Stomach (tissue), 9 donors: ENCODE measurements around the gene MCC. TPM values are rescaled to one million over a fixed set of nuclear protein-coding genes. Genes with fewer than 3 reads are reported as not detected.
A peak's percentile ranks its signal among the peaks of the same experiment; 100 is the strongest.

Experiments used
- DNase-seq, 2 donors: peaks; one replicate each; pipeline versions ENCODE4 v3.0.0 to v3.0.0-alpha.2; 2013 to 2019
- H3K27ac ChIP-seq, 5 donors: fragments of 200-600 bp in 4 of 5; sonication (generic) in 4 of 5; one replicate each; pipeline ENCODE4 v1.5.1; 2013 to 2019; ENCODE audit warnings: mild to moderate bottlenecking in 1 of 5, moderate library complexity in 1 of 5
- H3K27me3 ChIP-seq, 3 donors: fragments of 200-600 bp; sonication (generic); one replicate each; pipeline ENCODE4 v1.5.1; 2017 to 2019; ENCODE audit warnings: mixed run types in 1 of 3
- H3K36me3 ChIP-seq, 4 donors: fragments of 200-600 bp; sonication (generic); 1 replicate in 3 of 4; 2 replicates in 1 of 4; pipeline ENCODE4 v1.5.1; 2016 to 2019
- H3K4me1 ChIP-seq, 4 donors: fragments of 200-600 bp; sonication (generic); one replicate each; pipeline ENCODE4 v1.5.1; 2016 to 2019
- H3K4me3 ChIP-seq, 4 donors: fragments of 200-600 bp; sonication (generic) in 3 of 4; one replicate each; pipeline ENCODE4 v1.5.1; 2016 to 2019; ENCODE audit warnings: mild to moderate bottlenecking in 1 of 4
- H3K9me3 ChIP-seq, 4 donors: fragments of 200-600 bp; sonication (generic); one replicate each; pipeline ENCODE4 v1.5.1; 2016 to 2019
- EP300 ChIP-seq: sonication (generic); formaldehyde crosslinking; IDR thresholded peaks from one replicate; pipeline ENCODE4 v1.6.1; 2017; ENCODE audit warnings: antibody characterized with exemption
- POLR2A ChIP-seq, 4 donors: fragments of 450-650 bp; IDR thresholded peaks; one replicate each; pipeline ENCODE4 v1.6.1; 2016; ENCODE audit warnings: antibody characterized with exemption in 4 of 4, control low read depth in 2 of 4, mild to moderate bottlenecking in 1 of 4, moderate library complexity in 1 of 4
- POLR2AphosphoS5 ChIP-seq, 3 donors: sonication (generic); formaldehyde crosslinking; IDR thresholded peaks; one replicate each; pipeline ENCODE4 v1.6.1; 2016; ENCODE audit warnings: antibody characterized with exemption in 3 of 3
- WGBS, 5 donors: extraction: QIAGEN DNeasy Blood & Tissue Kit in 3 of 5; methylation state at CpG; one replicate each; pipeline versions ENCODE4 v1.1.5 to v1.1.7; 2013 to 2018; 5-methylcytosine and 5-hydroxymethylcytosine counted together
- intact Hi-C: fragments of 100-400 bp; cut with DNase I; formaldehyde crosslinking; loops from one replicate; pipeline ENCODE4 v1.15.1; 2023; ENCODE audit warnings: low total_unique reads
- polyA plus RNA-seq, 3 donors: library from polyadenylated mRNA; stranded (reverse); fragments of 200-250 nt; gene quantifications; one replicate each; pipeline ENCODE4 v1.2.3, GENCODE V29; 2013
- total RNA-seq, 5 donors: library from RNA; depleted of rRNA; stranded (reverse); fragments of >200 nt; gene quantifications; one replicate each; pipeline versions ENCODE4 v1.1.0 to v1.2.3, GENCODE V29; 2014 to 2016
- TF ChIP-seq, protein P1 (sequence below), 7 experiments: fragments of 450-650 bp in 4 of 7; fragments of 200-600 bp in 3 of 7; sonication (generic) in 3 of 7; IDR thresholded peaks; one replicate each; pipeline ENCODE4 v1.5.1; 2016 to 2019; ENCODE audit warnings: antibody characterized with exemption in 7 of 7, control low read depth in 2 of 7, mild to moderate bottlenecking in 1 of 7
- donor health status: healthy with polysubstance abuse.
- donor health status: Bipolar disorder and iron deficiency.
- donor health status: healthy.

MCC gene
- total and polyA plus RNA-seq, 8 donors: 3.8 to 35.1 (median 8.9) TPM

DNA sequence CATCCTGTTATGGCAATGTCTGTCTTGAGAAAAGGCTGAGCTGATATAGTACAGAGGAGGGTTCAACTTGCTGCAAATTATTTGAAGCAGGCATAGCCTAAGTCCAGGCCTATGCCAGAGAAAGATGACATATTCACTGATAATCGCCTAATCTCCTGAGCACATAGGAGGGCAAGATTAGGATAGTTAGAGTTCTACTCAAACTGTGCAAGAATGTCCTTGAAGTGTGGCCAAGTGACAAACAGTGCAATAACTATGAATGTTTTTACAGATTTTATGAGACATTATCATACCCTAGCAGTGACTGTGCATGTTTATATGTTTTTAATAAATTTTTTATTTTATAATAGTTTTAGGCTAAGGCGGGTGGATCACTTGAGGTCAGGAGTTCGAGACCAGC is 149.6 kb downstream of the MCC start:
- H3K27me3 ChIP-seq: peaks cover 0 to 4% (median 0%) of the 10 kb centered on the region in 3 donors
- DNase-seq: no peak
- WGBS, 5 donors: 79 to 85% (median 80%) methylated on average over 3 of the region's 3 CpGs
- no peaks in the 10 kb centered on the region for H3K36me3 ChIP-seq
- H3K9me3 ChIP-seq: no peaks in the 10 kb centered on the region
- H3K4me3 ChIP-seq: no peak overlapping the region
- no peaks in the 10 kb centered on the region for H3K4me1 ChIP-seq
- no peak for TF ChIP-seq EP300
- no peak for TF ChIP-seq POLR2A (IDR thresholded peaks at IDR 0.05)
- TF ChIP-seq POLR2AphosphoS5 (IDR thresholded peaks at IDR 0.05): no peak
- TF ChIP-seq, protein P1, sequence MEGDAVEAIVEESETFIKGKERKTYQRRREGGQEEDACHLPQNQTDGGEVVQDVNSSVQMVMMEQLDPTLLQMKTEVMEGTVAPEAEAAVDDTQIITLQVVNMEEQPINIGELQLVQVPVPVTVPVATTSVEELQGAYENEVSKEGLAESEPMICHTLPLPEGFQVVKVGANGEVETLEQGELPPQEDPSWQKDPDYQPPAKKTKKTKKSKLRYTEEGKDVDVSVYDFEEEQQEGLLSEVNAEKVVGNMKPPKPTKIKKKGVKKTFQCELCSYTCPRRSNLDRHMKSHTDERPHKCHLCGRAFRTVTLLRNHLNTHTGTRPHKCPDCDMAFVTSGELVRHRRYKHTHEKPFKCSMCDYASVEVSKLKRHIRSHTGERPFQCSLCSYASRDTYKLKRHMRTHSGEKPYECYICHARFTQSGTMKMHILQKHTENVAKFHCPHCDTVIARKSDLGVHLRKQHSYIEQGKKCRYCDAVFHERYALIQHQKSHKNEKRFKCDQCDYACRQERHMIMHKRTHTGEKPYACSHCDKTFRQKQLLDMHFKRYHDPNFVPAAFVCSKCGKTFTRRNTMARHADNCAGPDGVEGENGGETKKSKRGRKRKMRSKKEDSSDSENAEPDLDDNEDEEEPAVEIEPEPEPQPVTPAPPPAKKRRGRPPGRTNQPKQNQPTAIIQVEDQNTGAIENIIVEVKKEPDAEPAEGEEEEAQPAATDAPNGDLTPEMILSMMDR (IDR thresholded peaks at IDR 0.05): no peak
- intact Hi-C loops: no loop called here
- H3K27ac ChIP-seq: no peak overlapping the region

DNA sequence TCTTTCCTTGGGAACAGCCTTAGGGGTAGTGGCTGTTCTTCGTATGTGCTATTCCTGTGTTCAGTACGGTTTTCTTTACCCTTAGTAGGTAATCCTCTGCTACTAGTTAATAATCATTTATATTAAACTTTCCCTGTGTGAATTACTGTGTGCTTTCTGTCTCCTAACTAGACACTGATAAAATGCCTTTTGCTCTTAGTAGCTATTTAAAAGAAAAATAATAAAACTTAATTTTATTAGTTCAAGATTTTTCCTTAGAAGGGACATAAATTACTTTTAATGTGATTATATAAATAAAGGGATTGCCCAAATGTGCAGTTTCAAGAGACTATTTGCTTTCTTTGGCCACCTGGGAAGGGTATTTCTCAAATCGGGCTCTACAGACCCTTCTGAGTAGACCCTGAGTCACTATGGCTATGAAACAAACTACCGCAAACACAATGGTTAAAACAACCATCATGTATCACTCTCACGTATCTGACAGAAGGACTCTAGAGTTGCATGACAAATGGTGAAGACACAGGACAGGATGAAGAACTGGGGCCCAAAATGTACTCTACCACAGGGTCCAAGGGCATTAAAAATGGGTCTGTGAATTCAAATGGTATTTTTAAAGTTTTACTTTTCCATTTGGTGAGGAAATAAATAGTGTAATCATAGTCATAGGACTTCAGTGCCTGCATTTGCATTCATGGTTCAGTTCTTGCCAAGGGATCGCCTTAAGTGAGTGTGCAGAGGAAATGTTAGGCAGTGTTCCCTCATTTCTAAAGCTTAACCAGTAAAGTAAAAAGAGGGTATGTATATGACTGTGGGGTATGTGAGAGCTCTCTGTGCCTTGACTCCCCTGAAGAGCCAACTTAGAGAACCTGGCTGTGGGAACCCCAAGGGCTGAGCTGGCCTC is 150.5 kb downstream of the MCC start:
- H3K36me3 ChIP-seq: no peaks in the 10 kb centered on the region
- no peak overlapping the region for H3K27ac ChIP-seq
- H3K4me1 ChIP-seq: no peaks in the 10 kb centered on the region
- TF ChIP-seq POLR2AphosphoS5 (IDR thresholded peaks at IDR 0.05): no peak
- TF ChIP-seq, protein P1 (IDR thresholded peaks at IDR 0.05): no peak
- TF ChIP-seq POLR2A (IDR thresholded peaks at IDR 0.05): no peak
- DNase-seq: no peak
- H3K9me3 ChIP-seq: no peaks in the 10 kb centered on the region
- intact Hi-C loops: no loop called here
- H3K4me3 ChIP-seq: no peak overlapping the region
- H3K27me3 ChIP-seq: peaks cover 0 to 4% (median 0%) of the 10 kb centered on the region in 3 donors
- WGBS, 5 donors: 78 to 88% (median 83%) methylated on average over 6 of the region's 6 CpGs

DNA sequence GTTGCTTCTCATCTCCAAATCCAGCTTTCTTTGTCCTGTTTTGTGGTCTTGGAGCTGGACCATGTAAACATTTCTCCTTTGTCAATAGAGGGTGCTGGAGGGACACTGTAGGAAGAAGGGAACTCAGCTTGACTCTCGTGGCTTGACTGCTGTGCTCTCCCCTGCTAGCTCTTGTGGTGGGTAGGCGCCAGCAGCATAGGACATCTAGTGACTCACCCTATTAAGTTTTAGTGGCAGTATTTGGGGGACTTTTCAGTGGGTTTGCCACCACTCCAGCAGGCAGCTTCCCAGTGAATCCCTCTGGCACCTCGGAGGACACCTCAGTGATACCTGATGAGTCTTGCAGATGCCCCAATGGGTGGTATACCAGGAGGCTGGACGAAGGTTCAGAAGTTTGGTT is 151.3 kb downstream of the MCC start:
- no peak for TF ChIP-seq POLR2AphosphoS5 (IDR thresholded peaks at IDR 0.05)
- TF ChIP-seq EP300: no peak
- TF ChIP-seq, protein P1 (IDR thresholded peaks at IDR 0.05): no peak
- TF ChIP-seq POLR2A (IDR thresholded peaks at IDR 0.05): no peak
- no peak overlapping the region for H3K4me3 ChIP-seq
- no peaks in the 10 kb centered on the region for H3K36me3 ChIP-seq
- 54 to 61% (median 54%) methylated on average over 3 to 4 of the region's 4 CpGs for WGBS, 5 donors
- H3K27me3 ChIP-seq: peaks cover 0 to 4% (median 0%) of the 10 kb centered on the region in 3 donors
- DNase-seq: peak in 1 of 2 donors; percentile 70
- H3K4me1 ChIP-seq: no peaks in the 10 kb centered on the region
- intact Hi-C loops: no loop called here
- H3K27ac ChIP-seq: no peak overlapping the region
- no peaks in the 10 kb centered on the region for H3K9me3 ChIP-seq

DNA sequence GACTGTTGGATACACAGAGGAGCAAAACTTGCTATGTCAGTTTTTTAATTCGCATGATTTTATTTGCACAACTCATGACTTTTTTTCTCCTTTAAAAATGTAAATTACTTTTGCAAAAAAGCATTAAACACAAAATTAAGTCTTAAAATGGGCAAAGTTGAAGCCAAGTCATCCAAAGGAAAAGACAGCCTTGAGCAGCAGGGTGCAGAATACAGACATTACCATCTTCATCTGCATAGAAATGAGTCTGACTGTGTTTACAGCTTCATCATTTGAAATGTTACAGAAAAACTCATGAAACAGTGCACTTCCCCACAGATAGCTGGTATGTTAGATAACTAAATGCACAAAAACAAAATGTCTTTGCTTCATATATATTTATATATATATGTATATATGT is 154.8 kb downstream of the MCC start:
- H3K9me3 ChIP-seq: no peaks in the 10 kb centered on the region
- TF ChIP-seq EP300 (no peak), POLR2A (IDR thresholded peaks at IDR 0.05) (no peak), POLR2AphosphoS5 (IDR thresholded peaks at IDR 0.05) (no peak)
- TF ChIP-seq, protein P1 (IDR thresholded peaks at IDR 0.05): no peak
- no peaks in the 10 kb centered on the region for H3K36me3 ChIP-seq
- peaks cover 0 to 11% (median 4%) of the 10 kb centered on the region in 4 donors for H3K4me1 ChIP-seq
- H3K4me3 ChIP-seq: no peak overlapping the region
- H3K27me3 ChIP-seq: peaks cover 0 to 8% (median 0%) of the 10 kb centered on the region in 3 donors
- intact Hi-C loops: no loop called here
- DNase-seq: no peak
- 60 to 84% (median 75%) methylated on average over 1 of the region's 1 CpG for WGBS, 5 donors
- H3K27ac ChIP-seq: no peak overlapping the region
